SU-DHL-6 (cell line): Measurements from ENCODE around the gene TSHB.

ENCODE experiments used
- H2AFZ ChIP-seq: fragments of 200-600 bp; sonication (generic); 2 replicates; pipeline ENCODE4 v1.6.1; 2014; ENCODE audit warnings: low read depth, mild to moderate bottlenecking, moderate library complexity, mixed read lengths, antibody characterized with exemption, low read length; ENCODE audit not compliant: severe bottlenecking
- H3F3A ChIP-seq: fragments of 200-600 bp; shearing (Covaris generic); 2 replicates; pipeline ENCODE4 v1.6.0; 2016; ENCODE audit warnings: antibody characterized with exemption, mild to moderate bottlenecking; ENCODE audit not compliant: insufficient read depth
- H3K27ac ChIP-seq: fragments of 200-600 bp; sonication (generic); 2 replicates; pipeline ENCODE4 v1.5.1; 2016; ENCODE audit warnings: low read depth, mild to moderate bottlenecking, low read length, moderate library complexity, mixed read lengths
- H3K27me3 ChIP-seq: fragments of 200-600 bp; sonication (generic), shearing (Covaris generic); 2 replicates; pipeline ENCODE4 v1.6.0; 2014; ENCODE audit warnings: mild to moderate bottlenecking, low read length
- H3K36me3 ChIP-seq: fragments of 200-600 bp; sonication (generic); 2 replicates; pipeline ENCODE4 v1.6.1; 2014; ENCODE audit warnings: mild to moderate bottlenecking, low read length, mixed read lengths
- H3K4me2 ChIP-seq: fragments of 300-600, 200-600 bp; shearing (Covaris generic), sonication (generic); 2 replicates; pipeline ENCODE4 v1.6.0; 2014; ENCODE audit warnings: low read length, low read depth, mild to moderate bottlenecking; ENCODE audit not compliant: poor library complexity, severe bottlenecking
- H3K4me3 ChIP-seq: fragments of 200-600 bp; sonication (generic); 2 replicates; pipeline ENCODE4 v1.5.1; 2014; ENCODE audit warnings: antibody characterized with exemption, low read length, mild to moderate bottlenecking, mixed read lengths; ENCODE audit not compliant: insufficient read depth, poor library complexity, severe bottlenecking
- H3K79me2 ChIP-seq: fragments of 200-600 bp; sonication (generic); 2 replicates; pipeline ENCODE4 v1.6.1; 2014; ENCODE audit warnings: mild to moderate bottlenecking, low read length, moderate library complexity; ENCODE audit not compliant: insufficient read depth
- H3K9ac ChIP-seq: fragments of 200-600 bp; sonication (generic); 2 replicates; pipeline ENCODE4 v1.7.0; 2014; ENCODE audit warnings: mild to moderate bottlenecking, low read length
- H3K9me2 ChIP-seq: fragments of 200-600 bp; sonication (generic); replicated peaks from 2 replicates; pipeline ENCODE4 v1.6.1; 2014; ENCODE audit warnings: low read length; ENCODE audit not compliant: insufficient read depth
- H3K9me3 ChIP-seq: fragments of 200-600 bp; sonication (generic); 2 replicates; pipeline ENCODE4 v1.6.1; 2014; ENCODE audit warnings: low read length, mixed read lengths; ENCODE audit not compliant: insufficient read depth
- H4K20me1 ChIP-seq: fragments of 200-600 bp; sonication (generic); 2 replicates; pipeline ENCODE4 v1.6.1; 2014; ENCODE audit warnings: low read depth, mild to moderate bottlenecking, antibody characterized with exemption, low read length, moderate library complexity, mixed read lengths
- EZH2phosphoT487 ChIP-seq: fragments of 200-600 bp; sonication (generic), shearing (Covaris generic); conservative IDR thresholded peaks from 2 replicates; pipeline ENCODE4 v1.6.1; 2018; ENCODE audit warnings: mild to moderate bottlenecking, antibody characterized with exemption, low read length, moderate library complexity, mixed read lengths
- TF ChIP-seq, protein P1 (sequence below): fragments of 200-600 bp; sonication (generic); IDR thresholded peaks from one replicate; pipeline ENCODE4 v1.5.1; 2017; ENCODE audit warnings: antibody characterized with exemption, mild to moderate bottlenecking, low read length, moderate library complexity; ENCODE audit not compliant: insufficient read depth, poor library complexity, severe bottlenecking

TSHB gene

GRCh38 chr1:115082949-115083348 is 53.3 kb downstream of the TSHB start:
- H3F3A ChIP-seq, result no peaks in the 10 kb centered on the region
- H3K9me3 ChIP-seq, result no peaks in the 10 kb centered on the region
- no peak overlapping the region for H3K9ac ChIP-seq
- H3K4me2 ChIP-seq, result no peak overlapping the region
- H3K27me3 ChIP-seq, result no peaks in the 10 kb centered on the region
- H3K4me3 ChIP-seq, result no peak overlapping the region
- no peaks in the 10 kb centered on the region for H3K9me2 ChIP-seq
- H4K20me1 ChIP-seq, result no peaks in the 10 kb centered on the region
- H3K79me2 ChIP-seq, result no peaks in the 10 kb centered on the region
- no peak overlapping the region for H2AFZ ChIP-seq
- no peaks in the 10 kb centered on the region for H3K36me3 ChIP-seq
- TF ChIP-seq, protein P1, sequence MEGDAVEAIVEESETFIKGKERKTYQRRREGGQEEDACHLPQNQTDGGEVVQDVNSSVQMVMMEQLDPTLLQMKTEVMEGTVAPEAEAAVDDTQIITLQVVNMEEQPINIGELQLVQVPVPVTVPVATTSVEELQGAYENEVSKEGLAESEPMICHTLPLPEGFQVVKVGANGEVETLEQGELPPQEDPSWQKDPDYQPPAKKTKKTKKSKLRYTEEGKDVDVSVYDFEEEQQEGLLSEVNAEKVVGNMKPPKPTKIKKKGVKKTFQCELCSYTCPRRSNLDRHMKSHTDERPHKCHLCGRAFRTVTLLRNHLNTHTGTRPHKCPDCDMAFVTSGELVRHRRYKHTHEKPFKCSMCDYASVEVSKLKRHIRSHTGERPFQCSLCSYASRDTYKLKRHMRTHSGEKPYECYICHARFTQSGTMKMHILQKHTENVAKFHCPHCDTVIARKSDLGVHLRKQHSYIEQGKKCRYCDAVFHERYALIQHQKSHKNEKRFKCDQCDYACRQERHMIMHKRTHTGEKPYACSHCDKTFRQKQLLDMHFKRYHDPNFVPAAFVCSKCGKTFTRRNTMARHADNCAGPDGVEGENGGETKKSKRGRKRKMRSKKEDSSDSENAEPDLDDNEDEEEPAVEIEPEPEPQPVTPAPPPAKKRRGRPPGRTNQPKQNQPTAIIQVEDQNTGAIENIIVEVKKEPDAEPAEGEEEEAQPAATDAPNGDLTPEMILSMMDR, result no peak
- TF ChIP-seq EZH2phosphoT487, result no peak
- H3K27ac ChIP-seq, result no peak overlapping the region
